ENCODE results near the gene PIP5K1C. TPM values are rescaled to one million over a fixed set of nuclear protein-coding genes. Genes with fewer than 3 reads are reported as not detected.
"Not testable (repeated sequence)": the region's sequence is repeated elsewhere in the genome, so short reads cannot be mapped to it uniquely, and the experiment has no call there.

Gene PIP5K1C
- polyA plus RNA-seq, 1 donor, result 23.0 TPM

DNA sequence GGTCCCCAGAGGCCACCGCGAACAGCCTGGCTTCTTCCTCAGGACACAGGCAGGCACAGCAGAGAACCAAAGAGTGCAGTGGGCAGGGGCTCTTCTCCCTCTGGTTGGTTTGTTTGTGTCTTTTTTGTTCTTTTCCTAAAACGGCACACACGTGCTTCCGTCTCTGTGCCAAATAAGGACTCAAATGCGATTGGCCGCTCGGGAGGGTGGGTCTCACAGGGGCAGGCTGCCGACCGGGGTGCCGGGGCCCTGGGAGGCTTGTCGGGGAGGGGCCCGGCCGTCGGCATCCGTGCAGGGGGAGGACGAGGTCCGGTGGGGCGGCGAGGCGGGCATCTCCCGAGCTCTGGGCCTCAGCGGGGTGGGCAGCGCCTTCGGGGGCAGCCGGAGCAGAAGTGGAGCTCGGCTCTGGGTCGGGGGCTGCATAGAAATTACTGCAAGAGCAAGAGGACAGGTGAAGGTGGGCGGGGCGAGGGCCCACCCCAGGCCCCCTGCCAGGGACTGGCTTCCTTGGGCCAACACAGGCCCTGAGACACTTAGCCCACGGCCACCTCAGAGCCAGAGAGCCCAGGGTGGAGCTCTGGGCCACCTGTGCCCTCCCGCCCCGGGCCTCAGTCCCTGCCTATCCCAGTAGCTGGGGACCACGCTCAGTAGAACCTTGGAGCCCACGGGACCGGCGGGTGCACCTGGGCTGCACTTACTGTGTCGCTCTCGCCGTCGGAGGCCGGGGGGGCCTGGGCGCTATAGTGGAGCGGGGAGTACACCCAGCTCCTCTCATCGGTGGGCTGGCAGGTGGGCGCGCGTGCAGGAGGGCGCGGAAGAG, 67.3 kb downstream of the PIP5K1C start:
- no peak overlapping the region for H3K27ac ChIP-seq (ENCODE audit: low read length)
- H3K27me3 ChIP-seq (ENCODE audit: control insufficient read depth, insufficient read depth, low read length), result no peaks in the 10 kb centered on the region
- no peak overlapping the region for H3K4me3 ChIP-seq (ENCODE audit: low read length)
- peaks cover 25% of the 10 kb centered on the region for H3K36me3 ChIP-seq (ENCODE audit: control insufficient read depth, insufficient read depth, low read length)
- no peak for DNase-seq
- WGBS (ENCODE audit: insufficient coverage, low lambda C conversion rate), result 60% methylated on average over 4 of the region's 50 CpGs
- no peaks in the 10 kb centered on the region for H3K4me1 ChIP-seq (ENCODE audit: control insufficient read depth, insufficient read depth, low read length)
- no peaks in the 10 kb centered on the region for H3K9me3 ChIP-seq (ENCODE audit: control insufficient read depth, low read depth, low read length)

DNA sequence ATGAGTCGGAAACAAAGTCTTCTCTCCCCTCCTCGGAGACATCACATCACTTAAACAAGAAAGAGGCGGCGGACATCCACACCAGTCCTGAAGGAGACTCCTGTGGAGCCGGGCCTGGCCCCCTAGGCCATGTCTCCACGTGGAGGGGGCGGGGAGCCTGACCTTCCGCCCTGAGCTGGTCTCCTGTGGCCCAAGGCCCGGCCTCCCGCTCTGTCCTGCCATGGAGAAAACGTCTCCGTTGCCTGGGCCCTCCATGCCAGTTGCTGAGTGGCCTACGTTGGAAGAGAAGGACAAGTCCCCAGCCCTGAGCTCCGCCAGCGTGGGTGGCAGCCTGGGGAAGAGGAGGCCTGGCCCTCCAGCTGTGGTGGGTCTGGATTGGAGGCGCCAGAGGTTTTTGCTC, 68.2 kb downstream of the PIP5K1C start:
- no CpG with 5 or more reads among the region's 16 CpGs for WGBS (ENCODE audit: insufficient coverage, low lambda C conversion rate)
- no peak for DNase-seq
- Histone ChIP-seq H3K27me3 (ENCODE audit: control insufficient read depth, insufficient read depth, low read length) (no peaks in the 10 kb centered on the region), H3K36me3 (ENCODE audit: control insufficient read depth, insufficient read depth, low read length) (peaks cover 20% of the 10 kb centered on the region), H3K4me1 (ENCODE audit: control insufficient read depth, insufficient read depth, low read length) (peaks cover 3% of the 10 kb centered on the region), H3K4me3 (ENCODE audit: low read length) (no peak overlapping the region), H3K27ac (ENCODE audit: low read length) (no peak overlapping the region), H3K9me3 (ENCODE audit: control insufficient read depth, low read depth, low read length) (no peaks in the 10 kb centered on the region)

DNA sequence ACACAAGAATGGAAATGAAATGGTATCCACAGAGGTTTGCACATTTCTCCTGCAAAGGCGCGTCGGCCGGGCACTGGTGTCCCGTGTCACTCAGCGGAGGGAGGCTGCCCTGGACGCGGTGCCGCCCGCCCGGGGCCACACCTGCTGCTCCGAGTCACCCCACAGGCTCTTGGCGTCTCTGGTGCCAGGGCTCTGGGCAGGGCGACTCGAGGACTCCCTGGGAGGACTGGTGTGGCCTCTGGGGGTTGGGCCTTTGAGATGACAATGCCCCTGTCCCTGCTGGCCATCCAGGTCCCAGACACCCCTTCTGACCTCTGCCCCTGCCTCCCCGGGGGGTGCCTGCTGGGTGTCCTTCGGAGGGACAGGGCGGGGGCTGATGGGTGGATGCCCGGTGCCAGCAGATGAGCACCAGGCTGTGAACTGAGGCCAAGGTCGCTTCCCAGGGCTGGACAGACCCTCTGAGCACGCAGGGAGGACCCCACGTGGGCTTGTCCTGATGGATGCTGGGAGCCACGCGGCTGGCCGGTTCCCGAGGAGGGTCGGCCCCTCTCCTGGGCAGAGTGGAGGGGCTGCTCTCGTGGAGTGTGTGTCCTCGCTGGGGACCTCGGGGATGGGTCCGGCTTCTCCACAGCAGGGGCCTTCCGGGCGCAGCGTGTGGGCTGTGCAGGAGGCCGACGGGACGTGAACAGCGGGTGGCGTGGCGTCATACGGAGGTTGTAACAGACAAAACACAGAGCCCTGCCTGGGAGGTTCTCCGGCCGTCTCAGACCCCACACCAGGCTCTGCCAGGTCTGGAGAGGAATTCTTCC, 69.0 kb downstream of the PIP5K1C start:
- H3K27ac ChIP-seq (ENCODE audit: low read length), result no peak overlapping the region

DNA sequence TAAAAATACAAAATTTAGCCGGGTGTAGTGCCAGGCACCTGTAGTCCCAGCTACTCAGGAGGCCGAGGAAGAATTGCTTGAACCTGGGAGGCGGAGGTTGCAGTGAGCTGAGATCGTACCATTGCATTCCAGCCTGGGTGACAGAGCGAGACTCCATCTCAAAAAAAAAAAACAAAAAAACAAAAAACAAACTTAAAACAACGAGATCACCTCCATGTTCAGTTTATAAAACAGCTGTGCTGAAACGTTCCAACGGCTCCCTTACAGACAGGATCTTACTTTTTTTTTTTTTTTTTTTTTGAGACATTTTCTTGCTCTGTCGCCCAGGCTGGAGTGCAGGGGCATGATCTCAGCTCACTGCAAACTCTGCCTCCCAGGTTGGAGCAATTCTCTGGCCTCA, 71.5 kb downstream of the PIP5K1C start:
- H3K9me3 ChIP-seq (ENCODE audit: control insufficient read depth, low read depth, low read length); H3K4me1 ChIP-seq (ENCODE audit: control insufficient read depth, insufficient read depth, low read length); DNase-seq; H3K27me3 ChIP-seq (ENCODE audit: control insufficient read depth, insufficient read depth, low read length); H3K4me3 ChIP-seq (ENCODE audit: low read length); H3K27ac ChIP-seq (ENCODE audit: low read length): not testable (repeated sequence)
- WGBS (ENCODE audit: insufficient coverage, low lambda C conversion rate), result 80% methylated on average over 1 of the region's 9 CpGs
- H3K36me3 ChIP-seq (ENCODE audit: control insufficient read depth, insufficient read depth, low read length), result peaks cover 16% of the 10 kb centered on the region

More for the DNA sequence above, 69.0 kb downstream of the PIP5K1C start:
- DNase-seq, result no peak
- peaks cover 3% of the 10 kb centered on the region for H3K4me1 ChIP-seq (ENCODE audit: control insufficient read depth, insufficient read depth, low read length)
- H3K36me3 ChIP-seq (ENCODE audit: control insufficient read depth, insufficient read depth, low read length), result peaks cover 14% of the 10 kb centered on the region
- no peaks in the 10 kb centered on the region for H3K9me3 ChIP-seq (ENCODE audit: control insufficient read depth, low read depth, low read length)
- WGBS (ENCODE audit: insufficient coverage, low lambda C conversion rate), result no CpG with 5 or more reads among the region's 43 CpGs
- no peak overlapping the region for H3K4me3 ChIP-seq (ENCODE audit: low read length)
- H3K27me3 ChIP-seq (ENCODE audit: control insufficient read depth, insufficient read depth, low read length), result no peaks in the 10 kb centered on the region

DNA sequence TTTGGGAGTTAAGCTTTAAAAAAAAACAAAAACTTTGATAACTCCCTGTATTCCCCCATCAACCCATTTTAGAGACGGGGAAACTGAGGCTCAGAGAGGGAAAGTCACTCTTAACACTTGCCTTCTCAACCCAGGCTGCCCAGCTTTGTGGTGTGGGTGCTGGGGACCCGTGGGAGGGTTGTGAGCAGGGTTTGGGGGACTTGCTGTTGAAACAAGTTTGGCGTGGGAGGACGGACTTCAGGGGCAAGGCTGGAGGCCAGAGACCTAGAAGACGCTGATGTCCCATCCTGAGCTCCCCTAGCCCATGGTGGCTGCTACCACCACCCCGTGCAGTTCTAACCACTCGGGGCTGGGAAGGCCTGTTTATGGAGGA, 72.9 kb downstream of the PIP5K1C start:
- peak overlapping the region; percentile 98 for H3K27ac ChIP-seq (ENCODE audit: low read length)
- WGBS (ENCODE audit: insufficient coverage, low lambda C conversion rate), result no CpG with 5 or more reads among the region's 7 CpGs
- H3K4me1 ChIP-seq (ENCODE audit: control insufficient read depth, insufficient read depth, low read length), result peaks cover 9% of the 10 kb centered on the region
- no peaks in the 10 kb centered on the region for H3K27me3 ChIP-seq (ENCODE audit: control insufficient read depth, insufficient read depth, low read length)
- no peak for DNase-seq
- no peaks in the 10 kb centered on the region for H3K9me3 ChIP-seq (ENCODE audit: control insufficient read depth, low read depth, low read length)
- H3K4me3 ChIP-seq (ENCODE audit: low read length), result no peak overlapping the region
- H3K36me3 ChIP-seq (ENCODE audit: control insufficient read depth, insufficient read depth, low read length), result peaks cover 18% of the 10 kb centered on the region

DNA sequence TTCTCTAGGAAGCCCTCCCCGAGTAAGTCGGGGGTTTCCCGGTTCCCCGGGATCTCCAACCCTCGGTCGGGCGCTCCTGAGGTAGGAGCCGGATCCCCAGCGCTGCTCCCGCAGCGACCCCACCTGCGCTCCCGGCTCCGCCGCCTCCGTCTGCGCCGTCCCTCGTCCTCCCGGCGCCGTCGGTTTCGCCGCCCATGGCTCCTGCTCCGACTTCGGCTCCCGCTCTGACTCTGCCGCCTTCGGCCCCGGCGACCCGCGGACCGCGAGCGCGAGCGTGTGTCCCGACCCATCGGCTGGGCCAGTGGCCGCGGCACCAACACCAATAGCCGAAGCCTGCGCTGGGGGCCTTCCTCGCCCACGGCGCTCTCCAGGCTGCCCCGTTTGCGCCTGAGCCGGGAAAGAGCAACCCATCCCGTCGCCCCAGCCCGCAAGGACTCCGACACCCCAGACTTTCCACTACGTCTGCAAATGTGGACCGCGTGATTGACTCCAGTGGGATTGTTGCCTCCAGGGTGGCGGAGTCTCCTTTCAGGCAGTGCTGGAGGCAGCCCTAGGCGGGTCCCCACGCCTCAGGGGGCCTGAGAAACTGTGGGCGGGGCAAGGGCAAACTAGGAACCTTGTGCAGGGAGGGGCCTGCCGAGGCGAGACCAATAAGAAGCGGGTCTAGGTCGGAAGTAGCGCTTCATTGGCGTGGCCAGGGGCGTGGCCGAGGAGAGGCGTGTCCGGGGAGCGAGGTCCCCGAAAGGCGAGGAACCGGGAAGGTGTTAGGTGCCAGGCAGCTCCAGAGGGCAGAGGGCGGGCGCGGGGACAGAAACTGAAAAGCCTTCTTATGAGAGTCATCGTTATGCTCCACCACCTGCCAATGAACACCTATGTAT, 73.6 kb downstream of the PIP5K1C start, which contains the start of gene CACTIN:
Gene CACTIN, minus strand, starts transcription at position 318 of the 878 bp plus-strand sequence. Its CDS starts 28 bp downstream, at position 290.
- WGBS (ENCODE audit: insufficient coverage, low lambda C conversion rate), result no CpG with 5 or more reads among the region's 80 CpGs
- DNase-seq, result peak; percentile 99

DNA sequence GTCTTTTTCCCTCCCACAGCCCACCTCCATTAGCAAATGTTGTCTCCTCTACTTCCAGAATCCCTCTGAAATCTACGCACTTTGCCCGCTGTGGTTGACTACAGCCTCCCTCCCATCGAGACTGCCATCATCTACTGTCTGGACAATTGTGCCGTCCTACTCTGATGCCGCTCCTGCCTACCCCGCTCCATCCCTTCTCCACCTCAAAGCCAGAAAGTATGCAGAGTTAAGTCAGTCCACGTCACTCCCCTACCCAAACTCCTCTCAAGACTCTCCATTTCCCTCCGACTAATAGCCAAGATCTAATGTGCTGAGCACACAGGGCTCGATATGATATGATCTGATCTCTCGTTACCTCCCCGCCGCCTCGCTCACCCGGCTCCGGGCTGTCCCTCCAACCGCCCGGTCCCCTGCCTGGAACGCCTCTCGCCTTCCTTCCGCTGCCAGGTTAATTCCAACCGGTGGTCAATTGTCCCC, 74.2 kb downstream of the PIP5K1C start:
- Histone ChIP-seq H3K9me3 (ENCODE audit: control insufficient read depth, low read depth, low read length) (no peaks in the 10 kb centered on the region), H3K36me3 (ENCODE audit: control insufficient read depth, insufficient read depth, low read length) (peaks cover 20% of the 10 kb centered on the region), H3K27ac (ENCODE audit: low read length) (peak overlapping the region; percentile 98), H3K4me3 (ENCODE audit: low read length) (peak overlapping the region; percentile 83), H3K27me3 (ENCODE audit: control insufficient read depth, insufficient read depth, low read length) (no peaks in the 10 kb centered on the region), H3K4me1 (ENCODE audit: control insufficient read depth, insufficient read depth, low read length) (peaks cover 9% of the 10 kb centered on the region)
- DNase-seq, result no peak
- no CpG with 5 or more reads among the region's 21 CpGs for WGBS (ENCODE audit: insufficient coverage, low lambda C conversion rate)

More for the DNA sequence above, 73.6 kb downstream of the PIP5K1C start, which contains the start of gene CACTIN:
- Histone ChIP-seq H3K4me1 (ENCODE audit: control insufficient read depth, insufficient read depth, low read length) (peaks cover 9% of the 10 kb centered on the region), H3K27ac (ENCODE audit: low read length) (peak within 1 kb of the TSS; percentile 98), H3K9me3 (ENCODE audit: control insufficient read depth, low read depth, low read length) (no peaks in the 10 kb centered on the region), H3K36me3 (ENCODE audit: control insufficient read depth, insufficient read depth, low read length) (peaks cover 17% of the 10 kb centered on the region), H3K4me3 (ENCODE audit: low read length) (peak within 1 kb of the TSS; percentile 83), H3K27me3 (ENCODE audit: control insufficient read depth, insufficient read depth, low read length) (no peaks in the 10 kb centered on the region)

DNA sequence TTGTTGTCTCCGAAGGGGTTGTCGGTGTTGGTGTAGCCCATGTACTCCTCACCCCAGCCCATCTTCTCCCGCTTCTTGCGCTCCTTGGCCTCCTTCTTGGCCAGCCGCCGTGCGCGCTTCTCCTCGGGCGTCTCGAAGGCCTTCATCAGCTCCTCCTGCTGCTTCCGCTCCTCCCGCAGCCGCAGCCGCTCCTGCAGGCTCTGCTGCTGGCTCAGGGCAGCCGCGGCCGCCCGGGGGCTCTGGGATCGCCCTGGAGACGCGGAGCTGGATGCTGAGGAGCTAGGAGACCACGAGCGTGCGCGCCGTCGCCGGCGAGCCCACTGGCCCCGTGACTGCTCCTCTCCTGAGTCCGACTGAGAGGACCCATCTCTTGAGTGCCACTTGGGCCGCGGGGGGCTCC, 76.6 kb downstream of the PIP5K1C start:
- H3K36me3 ChIP-seq (ENCODE audit: control insufficient read depth, insufficient read depth, low read length), result peaks cover 40% of the 10 kb centered on the region
- no peak for DNase-seq
- no CpG with 5 or more reads among the region's 34 CpGs for WGBS (ENCODE audit: insufficient coverage, low lambda C conversion rate)
- no peaks in the 10 kb centered on the region for H3K9me3 ChIP-seq (ENCODE audit: control insufficient read depth, low read depth, low read length)
- H3K4me3 ChIP-seq (ENCODE audit: low read length), result no peak overlapping the region
- H3K4me1 ChIP-seq (ENCODE audit: control insufficient read depth, insufficient read depth, low read length), result peaks cover 9% of the 10 kb centered on the region
- H3K27me3 ChIP-seq (ENCODE audit: control insufficient read depth, insufficient read depth, low read length), result no peaks in the 10 kb centered on the region
- no peak overlapping the region for H3K27ac ChIP-seq (ENCODE audit: low read length)

DNA sequence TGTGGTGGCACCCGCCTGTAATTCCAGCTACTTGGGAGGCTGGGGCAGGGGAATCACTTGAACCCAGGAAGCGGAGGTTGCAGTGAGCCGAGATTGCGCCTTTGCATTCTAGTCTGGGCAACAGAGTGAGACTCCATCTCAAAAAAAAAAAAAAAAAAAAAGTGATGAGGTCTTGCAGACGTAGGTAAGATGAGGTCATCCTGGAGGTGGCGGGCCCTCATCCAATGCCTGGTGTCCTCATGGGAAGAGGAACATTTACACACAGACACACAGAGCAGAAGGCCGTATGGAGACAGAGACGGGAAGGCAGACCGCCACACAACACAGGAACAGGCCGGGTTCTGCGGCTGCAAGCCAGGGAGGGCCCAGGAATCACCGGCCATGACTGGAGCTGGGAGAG, 78.0 kb downstream of the PIP5K1C start:
- no peaks in the 10 kb centered on the region for H3K9me3 ChIP-seq (ENCODE audit: control insufficient read depth, low read depth, low read length)
- peaks cover 6% of the 10 kb centered on the region for H3K4me1 ChIP-seq (ENCODE audit: control insufficient read depth, insufficient read depth, low read length)
- H3K27me3 ChIP-seq (ENCODE audit: control insufficient read depth, insufficient read depth, low read length), result no peaks in the 10 kb centered on the region
- no peak overlapping the region for H3K27ac ChIP-seq (ENCODE audit: low read length)
- no peak overlapping the region for H3K4me3 ChIP-seq (ENCODE audit: low read length)
- WGBS (ENCODE audit: insufficient coverage, low lambda C conversion rate), result no CpG with 5 or more reads among the region's 12 CpGs
- peaks cover 48% of the 10 kb centered on the region for H3K36me3 ChIP-seq (ENCODE audit: control insufficient read depth, insufficient read depth, low read length)
- DNase-seq, result no peak

DNA sequence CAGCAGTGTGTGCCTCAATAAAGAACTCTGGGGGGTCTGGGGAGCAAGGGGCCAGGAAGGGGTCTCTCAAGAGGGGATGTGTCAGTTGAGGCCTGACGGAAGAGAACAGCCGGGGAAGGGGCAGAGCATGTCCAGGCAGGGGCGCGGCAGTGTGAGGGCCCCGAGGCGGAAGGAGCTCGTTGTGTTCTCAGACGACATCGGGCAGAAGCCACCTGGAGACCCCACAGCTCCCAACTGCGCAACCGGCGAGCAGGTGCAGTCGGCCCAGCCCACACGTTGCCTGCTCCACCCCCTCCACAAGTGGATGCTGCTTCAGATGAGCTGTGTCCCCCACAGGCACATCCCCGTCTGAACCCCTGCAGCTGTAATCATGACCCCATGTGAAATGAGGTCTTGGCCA, 78.6 kb downstream of the PIP5K1C start:
- WGBS (ENCODE audit: insufficient coverage, low lambda C conversion rate), result no CpG with 5 or more reads among the region's 15 CpGs

More for the DNA sequence above, 78.6 kb downstream of the PIP5K1C start:
- no peak for DNase-seq
- Histone ChIP-seq H3K4me1 (ENCODE audit: control insufficient read depth, insufficient read depth, low read length) (peaks cover 6% of the 10 kb centered on the region), H3K36me3 (ENCODE audit: control insufficient read depth, insufficient read depth, low read length) (peaks cover 48% of the 10 kb centered on the region), H3K27me3 (ENCODE audit: control insufficient read depth, insufficient read depth, low read length) (no peaks in the 10 kb centered on the region), H3K27ac (ENCODE audit: low read length) (no peak overlapping the region), H3K4me3 (ENCODE audit: low read length) (no peak overlapping the region), H3K9me3 (ENCODE audit: control insufficient read depth, low read depth, low read length) (no peaks in the 10 kb centered on the region)
